OCI-M2 (cell line): ENCODE measurements around the gene SLC51B.
A peak's percentile ranks its signal among the peaks of the same experiment; 100 is the strongest.
"Not testable (repeated sequence)": the region's sequence is repeated elsewhere in the genome, so short reads cannot be mapped to it uniquely, and the experiment has no call there.

ENCODE experiments used
- DNase-seq: peaks from one replicate; lab custom pipeline; 2025; ENCODE audit not compliant: unreplicated experiment; lab: John Stamatoyannopoulos, UW

The SLC51B gene

DNA sequence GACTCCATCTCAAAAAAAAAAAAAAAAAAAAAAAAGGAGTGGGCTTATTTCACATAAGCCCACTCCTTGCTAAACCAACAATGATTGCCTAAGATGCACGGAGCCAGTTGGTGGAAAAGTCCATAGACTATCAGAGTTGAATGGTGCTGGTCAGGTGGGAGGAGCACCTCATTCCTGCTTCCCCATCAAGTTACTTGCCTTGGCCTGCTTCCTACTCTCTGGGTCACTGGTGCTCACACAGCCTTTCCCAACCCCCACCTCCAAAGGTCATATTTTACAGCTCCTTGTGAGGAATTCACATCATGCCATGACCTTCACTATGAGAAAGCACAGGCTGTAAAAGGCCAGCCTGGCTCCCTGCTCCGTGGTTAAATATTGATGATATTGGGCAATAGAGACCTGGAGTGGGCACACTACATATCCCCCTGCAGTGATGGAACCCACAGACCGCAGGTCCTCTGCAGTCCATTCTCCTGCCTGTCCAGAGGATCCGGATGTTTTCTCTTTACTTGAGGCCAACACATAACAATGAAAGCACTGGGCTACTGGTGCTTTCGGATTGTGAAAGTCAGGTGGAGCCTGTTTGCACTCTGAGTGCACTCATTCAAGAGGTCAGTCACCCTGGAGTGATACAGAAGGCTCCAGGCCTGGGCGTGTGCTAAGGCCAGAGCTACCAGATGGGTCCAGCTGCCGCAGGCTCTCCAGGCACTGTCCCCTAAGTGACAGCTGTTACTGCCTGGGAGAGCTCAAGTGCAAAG, at the start of gene SLC51B:
Gene SLC51B (plus strand): TSS at position 664 of the 758 bp plus-strand sequence. CDS start 4,618 bp downstream, outside the sequence.
- DNase-seq, result no peak

GRCh38 chr15:64997066-64997465, 48.1 kb upstream of the SLC51B start:
- no peak for DNase-seq

GRCh38 chr15:64997745-64998375, 47.3 kb upstream of the SLC51B start:
- no peak for DNase-seq

DNA sequence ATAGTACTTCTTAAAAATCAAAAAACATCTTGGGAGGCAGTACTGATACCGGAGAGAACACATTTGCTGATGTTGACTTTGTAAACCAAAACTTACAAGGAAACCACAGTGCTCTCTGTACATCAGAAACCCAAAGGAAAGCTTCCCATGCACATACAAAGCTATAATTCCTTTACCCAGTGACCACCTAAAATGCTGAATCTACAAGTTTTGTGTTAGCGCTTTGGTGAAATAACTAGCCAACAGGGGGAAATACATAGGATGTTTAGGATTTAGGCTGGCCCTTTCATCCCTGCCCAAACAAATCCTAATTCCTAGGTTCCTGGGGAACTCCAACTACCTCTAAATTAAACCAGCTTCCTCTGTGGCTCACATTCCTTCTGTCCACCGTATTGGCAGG, 40.2 kb upstream of the SLC51B start:
- DNase-seq, result no peak

DNA sequence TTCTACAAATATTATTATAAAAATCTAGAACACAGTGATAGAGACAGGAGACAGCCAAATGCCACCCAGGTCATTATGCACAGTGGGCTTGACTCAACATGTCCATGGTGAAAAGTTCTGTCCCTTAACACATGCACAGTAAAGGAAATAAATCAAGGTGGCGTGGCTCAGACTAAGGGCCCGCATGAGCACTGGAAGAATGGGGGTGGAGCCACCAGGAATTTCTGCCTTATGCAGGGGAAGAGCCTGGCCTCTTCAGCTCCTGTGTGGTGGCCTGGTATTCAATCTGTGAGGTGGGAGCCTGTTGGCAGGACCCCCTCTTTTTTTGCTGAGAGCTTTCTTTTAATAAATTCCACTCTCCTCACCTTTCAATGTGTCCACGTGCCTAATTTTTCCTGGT, 38.3 kb upstream of the SLC51B start:
- DNase-seq, result no peak

DNA sequence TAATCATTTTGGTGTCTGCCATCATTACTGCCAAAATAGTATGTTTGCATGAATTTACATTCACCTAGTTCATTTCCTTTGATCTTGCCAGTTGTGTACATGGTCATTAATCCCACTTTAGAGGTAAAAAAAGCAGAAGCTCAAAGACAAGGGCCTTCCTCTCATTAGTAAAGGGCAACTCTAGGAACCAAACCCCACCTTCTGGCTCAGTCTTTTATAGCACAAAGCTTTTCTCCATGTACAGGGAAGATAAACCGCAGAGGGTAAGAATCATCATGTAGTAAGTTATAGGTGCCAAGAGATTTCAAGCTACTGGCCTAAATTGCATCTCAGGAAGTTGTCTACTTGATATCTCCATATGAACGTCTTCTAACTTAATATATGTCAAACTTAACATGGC, 36.2 kb upstream of the SLC51B start:
- peak; percentile 20 for DNase-seq

GRCh38 chr15:65011198-65011597, 34.0 kb upstream of the SLC51B start:
- not testable (repeated sequence) for DNase-seq

- no peak for DNase-seq
Measured at GRCh38 chr15:65020419-65020818, 24.8 kb upstream of the SLC51B start.

DNA sequence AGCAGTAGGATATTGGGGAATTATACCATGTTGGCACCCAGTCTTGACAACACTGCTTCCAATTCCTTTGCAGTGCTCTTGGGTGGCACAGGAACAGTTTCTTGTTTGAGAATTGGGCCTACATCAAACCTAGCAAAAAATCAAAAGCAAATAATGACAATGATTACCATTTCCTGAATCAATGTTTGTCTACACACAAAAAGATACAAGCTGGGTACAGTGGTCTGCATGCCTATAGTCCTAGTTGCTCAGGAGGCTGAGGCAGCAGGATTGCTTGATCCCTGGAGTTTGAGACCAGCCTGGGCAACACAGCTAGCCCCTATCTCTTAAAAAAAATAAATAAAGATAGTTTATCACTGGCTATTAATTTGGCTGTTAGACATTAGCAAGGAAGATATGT, 23.7 kb upstream of the SLC51B start:
- no peak for DNase-seq

DNA sequence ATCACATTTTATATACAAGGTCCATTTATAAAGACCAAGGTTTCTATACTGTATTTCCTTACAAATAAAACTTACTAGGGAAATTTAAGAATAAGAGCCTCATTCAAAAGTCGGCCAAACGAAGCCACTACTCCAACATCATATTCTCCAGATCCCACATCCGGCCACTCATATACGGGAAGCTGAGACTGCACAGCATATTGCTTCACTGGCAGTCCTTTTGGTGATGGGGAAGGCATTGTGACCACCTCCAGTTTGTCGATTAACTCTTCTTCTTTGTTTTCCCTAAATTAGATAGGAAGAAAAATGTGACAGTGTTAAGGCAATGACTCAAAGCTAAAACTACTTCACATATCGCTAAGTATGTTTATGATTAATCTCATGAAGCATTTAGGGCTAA, 18.4 kb upstream of the SLC51B start:
- DNase-seq, result no peak

DNA sequence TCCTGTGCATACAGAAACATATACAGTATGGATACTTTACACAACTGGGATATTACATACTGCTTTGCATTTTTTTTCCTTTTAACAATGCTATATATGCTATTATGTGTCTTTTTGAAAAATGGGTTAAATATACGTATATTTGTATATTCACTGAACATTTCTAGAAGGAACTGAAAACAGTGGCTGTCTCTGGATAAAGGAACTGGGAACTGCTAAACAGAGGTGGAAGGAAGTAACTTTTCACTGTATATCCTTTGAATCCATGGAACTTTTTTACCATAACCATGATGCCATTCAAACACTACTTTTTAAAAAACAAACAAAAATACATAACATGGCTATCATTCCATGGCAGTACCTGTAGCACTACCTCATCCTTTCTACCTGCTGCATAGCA, 17.6 kb upstream of the SLC51B start:
- no peak for DNase-seq

DNA sequence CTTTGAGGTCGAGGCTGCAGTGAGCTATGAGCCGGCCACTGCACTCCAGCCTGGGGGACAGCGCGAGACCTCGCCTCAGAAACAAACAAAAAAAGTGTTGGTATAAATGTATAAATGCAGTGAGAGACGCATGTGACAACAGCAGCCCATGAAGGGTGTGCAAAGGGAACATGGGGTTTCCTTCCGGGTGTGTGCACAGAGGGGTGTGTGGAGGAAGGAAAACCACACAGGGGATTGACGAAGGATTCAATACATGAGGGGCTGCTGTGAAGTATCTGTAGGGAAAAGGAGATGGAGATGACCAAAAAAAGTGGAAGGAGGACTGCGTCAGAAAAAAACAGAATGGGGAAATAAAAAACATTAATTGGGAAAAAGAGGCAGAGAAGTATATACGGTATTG, 16.8 kb upstream of the SLC51B start:
- DNase-seq, result no peak

DNA sequence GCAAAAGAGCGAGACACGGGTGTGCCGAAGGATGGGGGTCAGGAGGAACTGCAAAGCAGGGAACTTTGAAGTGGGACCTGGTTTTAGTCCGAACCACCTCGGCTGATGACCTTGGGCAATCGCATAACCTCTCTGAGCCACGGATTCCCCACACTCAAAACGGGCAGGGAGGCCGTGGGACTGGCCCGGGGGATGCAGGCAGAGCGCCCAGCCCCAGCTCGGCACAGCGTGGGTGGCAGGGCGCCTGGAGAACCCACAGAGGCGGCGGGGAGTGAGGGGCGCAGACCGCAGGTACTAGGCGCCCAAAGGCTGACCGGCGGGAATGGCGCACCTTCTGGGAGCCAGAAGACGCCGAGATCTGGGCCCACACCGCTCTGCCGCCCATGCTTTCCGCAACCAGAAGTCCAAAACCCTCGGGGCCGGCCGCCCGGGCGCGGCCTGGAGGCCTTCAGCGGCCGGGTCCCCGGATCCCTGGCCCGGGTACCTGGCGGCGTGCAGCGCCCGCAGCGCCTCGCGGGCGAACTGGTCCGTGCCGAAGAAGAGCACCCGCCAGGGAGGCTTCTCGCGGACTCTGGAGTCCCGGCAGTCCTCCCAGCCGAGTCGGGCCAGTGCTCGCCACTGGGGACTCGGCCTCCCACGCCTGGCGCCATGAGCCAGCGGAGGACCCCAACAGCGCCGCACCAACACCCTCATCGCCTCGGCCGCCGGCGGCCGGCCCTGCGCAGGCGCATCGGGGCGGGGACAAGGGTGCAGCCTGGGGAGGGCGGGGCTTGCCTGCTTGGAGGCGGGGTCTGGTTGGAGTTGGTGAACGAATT, 16.1 kb upstream of the SLC51B start, which contains the start of gene MTFMT:
Gene MTFMT (minus strand): TSS at position 719 of the 815 bp plus-strand sequence. CDS start 26 bp downstream, at position 693.
- no peak for DNase-seq

GRCh38 chr15:65029736-65030208, 15.4 kb upstream of the SLC51B start:
- DNase-seq, result no peak

DNA sequence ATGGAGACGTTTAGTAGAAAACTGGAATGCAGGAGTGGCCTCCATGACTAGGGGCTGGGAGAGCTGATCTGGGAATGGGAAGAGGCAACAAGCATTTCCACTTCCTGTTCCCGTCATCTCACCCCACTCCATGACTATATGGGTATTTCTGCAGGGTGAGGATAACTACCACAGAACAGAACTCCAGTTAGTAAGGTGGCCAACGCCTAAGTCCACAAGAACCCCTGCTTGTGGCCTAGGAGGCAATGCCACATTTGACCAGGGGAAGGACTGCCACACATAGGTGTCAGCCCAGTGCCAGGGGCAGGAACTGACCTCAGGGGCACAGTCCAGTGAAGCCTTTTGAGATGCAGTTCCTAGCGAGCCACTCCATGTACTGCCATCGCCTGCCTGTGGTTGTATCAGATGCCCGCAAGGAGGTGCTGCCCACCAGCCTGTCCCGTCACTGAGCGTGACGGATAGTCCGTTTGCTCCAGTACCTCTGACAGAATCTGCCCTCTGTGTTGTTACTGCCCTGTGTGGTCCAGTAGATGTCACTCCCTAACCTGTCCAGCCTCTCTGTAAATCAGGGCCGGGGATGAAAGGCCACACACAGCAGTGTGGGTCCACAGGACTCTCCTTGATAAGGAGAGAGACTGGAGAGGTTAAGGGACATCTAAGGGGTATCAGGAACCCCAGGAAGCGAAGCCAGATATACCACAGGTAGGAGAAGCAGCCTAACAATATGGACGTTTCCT, 12.2 kb upstream of the SLC51B start:
- DNase-seq, result peak; percentile 15

DNA sequence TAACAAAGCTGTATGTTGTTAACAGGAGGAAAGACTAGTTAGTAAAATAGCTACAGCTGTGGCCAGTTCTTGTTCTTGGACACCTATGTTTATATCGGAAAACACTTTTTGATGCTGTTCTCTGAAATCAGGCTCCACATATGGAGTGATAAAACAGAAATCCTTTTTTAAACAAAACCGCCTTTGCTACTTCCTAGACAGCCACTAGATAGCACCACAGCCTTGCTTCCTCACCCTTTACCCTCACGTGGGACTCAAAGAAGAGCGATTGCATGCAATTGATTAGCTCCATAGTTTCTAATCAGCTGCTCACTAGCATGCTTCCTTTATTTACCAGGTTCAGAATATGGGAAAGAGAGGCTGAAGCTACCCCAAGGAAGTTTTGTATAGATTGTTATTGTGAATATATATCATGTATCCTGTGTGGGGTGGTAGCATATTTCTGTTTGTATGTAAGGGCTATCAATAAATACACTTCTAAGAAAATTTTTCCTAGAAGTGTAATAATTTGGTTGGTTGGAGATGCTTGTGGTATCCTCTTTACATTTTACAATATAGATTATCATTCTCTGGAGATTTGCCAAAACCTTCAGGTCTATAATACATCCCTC, 11.4 kb upstream of the SLC51B start:
- peak; percentile 2 for DNase-seq

DNA sequence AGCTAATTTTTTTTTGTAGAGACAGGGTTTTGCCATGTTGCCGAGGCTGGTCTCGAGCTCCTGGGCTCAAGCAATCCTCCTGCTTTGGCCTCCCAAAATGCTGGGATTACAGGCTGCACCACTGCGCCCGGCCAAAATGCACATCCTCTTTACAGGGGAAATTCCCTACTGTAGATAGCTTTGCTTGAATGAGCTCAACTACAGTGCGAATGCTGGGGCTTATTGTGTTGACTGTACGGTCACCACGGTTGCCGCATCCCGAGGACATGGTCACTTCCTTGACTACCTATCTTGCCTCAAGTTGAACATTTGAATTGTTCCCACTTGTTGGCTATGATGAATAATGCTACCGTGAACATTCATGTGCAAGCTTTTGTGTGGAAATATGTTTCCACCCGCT, 10.5 kb upstream of the SLC51B start:
- DNase-seq, result no peak

DNA sequence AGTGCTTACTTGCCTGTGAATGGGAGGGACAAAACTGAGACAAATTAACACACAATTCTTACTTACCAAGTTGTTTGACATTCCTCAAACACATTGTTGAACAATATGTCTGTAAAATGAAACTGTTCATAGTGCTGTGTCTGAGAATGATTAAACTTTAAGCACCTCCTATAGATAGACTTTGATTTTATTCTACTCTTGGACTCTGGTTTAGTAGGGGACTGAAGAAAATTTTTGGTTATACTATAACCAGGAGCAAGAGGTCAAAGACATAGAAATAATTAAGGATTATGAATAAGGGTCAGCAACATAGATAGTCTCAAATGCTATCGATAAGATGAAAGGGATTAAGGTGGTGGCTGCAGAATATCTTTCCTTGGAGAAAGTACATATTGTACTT, 7.9 kb upstream of the SLC51B start:
- no peak for DNase-seq

DNA sequence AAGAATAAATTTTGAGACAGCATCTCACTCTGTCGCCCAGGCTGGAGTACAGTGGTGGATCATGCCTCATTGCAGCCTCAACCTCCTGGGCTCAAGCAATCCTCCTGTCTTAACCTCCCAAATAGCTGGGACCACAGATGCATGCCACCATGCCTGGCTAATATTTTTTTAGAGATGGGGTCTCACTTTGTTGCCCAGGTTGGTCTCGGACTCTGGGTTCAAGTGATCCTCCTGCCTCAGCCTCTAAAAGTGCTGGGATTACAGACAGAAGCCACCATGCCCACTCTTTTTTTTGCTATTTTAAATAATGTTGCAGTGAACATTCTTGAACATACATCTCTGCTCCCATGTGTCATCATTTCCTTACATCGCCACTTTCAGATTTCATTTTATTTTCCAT, 6.8 kb upstream of the SLC51B start:
- no peak for DNase-seq

DNA sequence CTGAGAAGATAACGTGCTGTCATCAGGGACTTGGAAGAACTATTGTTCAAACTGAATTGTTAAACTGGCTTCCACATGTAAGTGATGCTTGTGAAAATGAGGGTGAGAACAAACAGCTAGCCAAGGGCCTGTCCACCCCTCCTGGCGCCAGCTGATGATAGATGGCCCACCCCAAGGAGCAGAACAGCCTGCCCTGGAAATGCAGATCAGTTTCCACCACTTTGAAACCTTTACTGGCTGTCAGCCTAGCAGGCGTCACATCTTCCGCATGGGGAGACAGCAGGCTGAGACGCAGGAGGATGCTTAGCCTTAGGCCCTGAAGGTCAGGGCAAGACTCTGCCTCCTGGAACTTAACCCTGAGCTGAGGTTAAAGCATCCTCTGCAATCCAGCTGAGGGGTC, 6.4 kb upstream of the SLC51B start:
- no peak for DNase-seq

GRCh38 chr15:65040461-65040860, 4.7 kb upstream of the SLC51B start:
- DNase-seq, result no peak
